ENCODE results near the gene ABR. TPM values are rescaled to one million over a fixed set of nuclear protein-coding genes. Genes with fewer than 3 reads are reported as not detected.
"Not testable (repeated sequence)": the region's sequence is repeated elsewhere in the genome, so short reads cannot be mapped to it uniquely, and the experiment has no call there.

The ABR gene
- total RNA-seq, 1 donor from 2014 or later, result 70.9 TPM

DNA sequence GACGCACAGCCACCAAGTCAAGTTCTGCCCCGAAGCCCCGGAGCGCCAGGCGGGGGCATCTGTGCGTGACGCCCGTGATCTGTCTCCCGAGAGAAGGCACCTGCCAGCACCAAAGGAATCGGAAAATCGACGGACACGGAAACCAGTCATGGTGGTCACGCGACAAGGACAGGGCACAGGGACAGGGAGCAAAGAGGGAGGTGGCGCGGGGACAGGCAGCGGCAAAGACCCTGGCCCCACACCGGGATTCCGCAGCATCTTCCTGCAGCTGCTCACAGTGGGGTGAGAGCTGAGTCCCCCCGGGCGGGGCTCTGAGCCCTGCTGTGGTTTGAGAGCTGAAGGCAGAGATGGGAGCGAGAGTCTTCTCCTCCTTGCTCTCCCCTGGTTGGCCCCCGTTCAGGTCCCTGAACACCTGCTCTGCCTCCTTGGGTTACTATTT, 56.4 kb downstream of the ABR start:
- Mint-ChIP-seq H3K4me1 (ENCODE audit: low read depth, unreplicated experiment) (peaks cover 5% of the 10 kb centered on the region), H3K27me3 (ENCODE audit: low read depth, unreplicated experiment) (peaks cover 2% of the 10 kb centered on the region), H3K27ac (ENCODE audit: unreplicated experiment) (no peak overlapping the region), H3K36me3 (ENCODE audit: low read depth, unreplicated experiment) (peaks cover 9% of the 10 kb centered on the region), H3K4me3 (ENCODE audit: unreplicated experiment) (no peak overlapping the region), H3K9me3 (ENCODE audit: unreplicated experiment) (no peaks in the 10 kb centered on the region)
- H3K4me1 ChIP-seq (ENCODE audit: insufficient read depth, low read length), result peaks cover 16% of the 10 kb centered on the region
- FAIRE-seq (no peak), DNase-seq (ENCODE audit: low read depth) (no peak)
- no peaks in the 10 kb centered on the region for H3K9me3 ChIP-seq (ENCODE audit: insufficient read depth, low read depth, low read length)
- H3K9ac ChIP-seq (ENCODE audit: low read length), result no peak overlapping the region
- no peaks in the 10 kb centered on the region for H3K27me3 ChIP-seq (ENCODE audit: insufficient read depth, low read length)
- H3K79me2 ChIP-seq (ENCODE audit: insufficient read depth, low read length), result no peaks in the 10 kb centered on the region
- H3K27ac ChIP-seq (ENCODE audit: low read depth, low read length), result no peak overlapping the region
- TF ChIP-seq, protein P1, sequence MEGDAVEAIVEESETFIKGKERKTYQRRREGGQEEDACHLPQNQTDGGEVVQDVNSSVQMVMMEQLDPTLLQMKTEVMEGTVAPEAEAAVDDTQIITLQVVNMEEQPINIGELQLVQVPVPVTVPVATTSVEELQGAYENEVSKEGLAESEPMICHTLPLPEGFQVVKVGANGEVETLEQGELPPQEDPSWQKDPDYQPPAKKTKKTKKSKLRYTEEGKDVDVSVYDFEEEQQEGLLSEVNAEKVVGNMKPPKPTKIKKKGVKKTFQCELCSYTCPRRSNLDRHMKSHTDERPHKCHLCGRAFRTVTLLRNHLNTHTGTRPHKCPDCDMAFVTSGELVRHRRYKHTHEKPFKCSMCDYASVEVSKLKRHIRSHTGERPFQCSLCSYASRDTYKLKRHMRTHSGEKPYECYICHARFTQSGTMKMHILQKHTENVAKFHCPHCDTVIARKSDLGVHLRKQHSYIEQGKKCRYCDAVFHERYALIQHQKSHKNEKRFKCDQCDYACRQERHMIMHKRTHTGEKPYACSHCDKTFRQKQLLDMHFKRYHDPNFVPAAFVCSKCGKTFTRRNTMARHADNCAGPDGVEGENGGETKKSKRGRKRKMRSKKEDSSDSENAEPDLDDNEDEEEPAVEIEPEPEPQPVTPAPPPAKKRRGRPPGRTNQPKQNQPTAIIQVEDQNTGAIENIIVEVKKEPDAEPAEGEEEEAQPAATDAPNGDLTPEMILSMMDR (IDR thresholded peaks at IDR 0.05; ENCODE audit: insufficient read depth, low read depth, low read length), result no peak
- TF ChIP-seq EZH2 (IDR thresholded peaks at IDR 0.05; ENCODE audit: insufficient read depth, low read length), result no peak
- H3K4me3 ChIP-seq (ENCODE audit: insufficient read depth, low read depth, low read length), result no peak overlapping the region
- H4K20me1 ChIP-seq (ENCODE audit: insufficient read depth, low read length), result peaks cover 22% of the 10 kb centered on the region
- peak overlapping the region; percentile 5 for H3K4me2 ChIP-seq (ENCODE audit: low read length)
- H2AFZ ChIP-seq (ENCODE audit: low read depth, low read length), result no peak overlapping the region
- H3K36me3 ChIP-seq (ENCODE audit: insufficient read depth, low read length), result no peaks in the 10 kb centered on the region

DNA sequence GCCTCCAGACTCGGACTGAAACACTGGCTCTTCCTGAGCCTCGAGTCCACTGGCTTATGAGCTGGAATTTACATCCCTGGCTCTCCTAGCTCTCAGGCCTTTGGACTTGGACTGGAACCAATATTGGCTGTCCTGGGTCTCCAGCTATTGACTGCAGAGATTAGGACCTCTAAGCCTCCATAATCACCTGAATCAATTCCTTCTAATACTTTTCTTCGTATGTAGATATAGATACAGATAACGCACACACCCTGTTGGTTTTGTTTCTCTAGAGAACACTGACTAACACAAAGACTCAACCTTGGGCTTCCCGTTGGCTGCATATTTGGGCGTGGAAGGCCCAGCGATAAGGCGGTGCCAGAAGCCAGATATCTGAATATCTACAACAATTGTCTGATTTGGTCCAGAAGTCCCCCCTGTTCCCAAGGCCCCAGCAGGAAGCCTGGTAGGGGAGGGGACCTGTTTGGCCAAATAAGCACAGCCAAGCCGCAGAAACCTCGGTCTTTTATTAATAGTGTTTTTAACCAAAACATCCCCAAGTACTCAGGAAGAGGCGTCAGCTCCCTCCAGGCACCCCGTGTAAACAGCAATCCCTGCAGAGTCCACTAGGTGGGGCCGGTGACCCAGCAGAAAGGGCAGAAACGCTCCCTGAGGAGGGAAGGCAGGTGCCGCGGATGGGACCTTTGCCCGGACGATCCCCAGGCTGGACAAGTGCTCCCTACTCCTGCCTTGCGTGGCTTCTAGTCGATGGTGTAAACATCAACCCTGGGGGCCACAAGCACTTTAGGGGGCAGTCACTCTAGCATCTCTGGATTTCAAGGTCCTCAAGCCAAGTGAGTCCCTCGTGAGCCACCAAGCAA, 57.0 kb downstream of the ABR start:
- Mint-ChIP-seq H3K27me3 (ENCODE audit: low read depth, unreplicated experiment) (peaks cover 2% of the 10 kb centered on the region), H3K27ac (ENCODE audit: unreplicated experiment) (no peak overlapping the region), H3K9me3 (ENCODE audit: unreplicated experiment) (no peaks in the 10 kb centered on the region), H3K4me3 (ENCODE audit: unreplicated experiment) (no peak overlapping the region), H3K4me1 (ENCODE audit: low read depth, unreplicated experiment) (peaks cover 5% of the 10 kb centered on the region), H3K36me3 (ENCODE audit: low read depth, unreplicated experiment) (peaks cover 8% of the 10 kb centered on the region)
- Histone ChIP-seq H3K27me3 (ENCODE audit: insufficient read depth, low read length) (no peaks in the 10 kb centered on the region), H3K4me1 (ENCODE audit: insufficient read depth, low read length) (peaks cover 16% of the 10 kb centered on the region), H4K20me1 (ENCODE audit: insufficient read depth, low read length) (peaks cover 22% of the 10 kb centered on the region), H3K36me3 (ENCODE audit: insufficient read depth, low read length) (no peaks in the 10 kb centered on the region), H3K4me3 (ENCODE audit: insufficient read depth, low read depth, low read length) (no peak overlapping the region), H2AFZ (ENCODE audit: low read depth, low read length) (no peak overlapping the region), H3K27ac (ENCODE audit: low read depth, low read length) (no peak overlapping the region), H3K4me2 (ENCODE audit: low read length) (peak overlapping the region; percentile 5), H3K9me3 (ENCODE audit: insufficient read depth, low read depth, low read length) (no peaks in the 10 kb centered on the region), H3K9ac (ENCODE audit: low read length) (no peak overlapping the region), H3K79me2 (ENCODE audit: insufficient read depth, low read length) (no peaks in the 10 kb centered on the region)
- DNase-seq (ENCODE audit: low read depth), result peak; percentile 36
- TF ChIP-seq EZH2 (IDR thresholded peaks at IDR 0.05; ENCODE audit: insufficient read depth, low read length), result no peak
- TF ChIP-seq, protein P1 (IDR thresholded peaks at IDR 0.05; ENCODE audit: insufficient read depth, low read depth, low read length), result peak; percentile 78
- no peak for FAIRE-seq

DNA sequence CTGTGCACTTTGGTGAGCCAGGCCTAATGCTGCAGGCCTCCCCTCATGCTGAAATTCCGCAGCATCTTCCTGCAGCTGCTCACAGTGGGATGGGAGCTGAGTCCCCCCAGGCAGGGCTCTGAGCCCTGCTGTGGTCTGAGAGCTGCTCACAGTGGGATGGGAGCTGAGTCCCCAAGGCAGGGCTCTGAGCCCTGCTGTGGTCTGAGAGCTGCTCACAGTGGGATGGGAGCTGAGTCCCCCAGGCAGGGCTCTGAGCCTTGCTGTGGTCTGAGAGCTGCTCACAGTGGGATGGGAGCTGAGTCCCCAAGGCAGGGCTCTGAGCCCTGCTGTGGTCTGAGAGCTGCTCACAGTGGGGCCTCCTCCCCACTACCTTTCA, 58.4 kb downstream of the ABR start:
- H3K9me3 Mint-ChIP-seq (ENCODE audit: unreplicated experiment); H3K36me3 Mint-ChIP-seq (ENCODE audit: low read depth, unreplicated experiment); H3K36me3 ChIP-seq (ENCODE audit: insufficient read depth, low read length); H3K9me3 ChIP-seq (ENCODE audit: insufficient read depth, low read depth, low read length); H3K4me1 Mint-ChIP-seq (ENCODE audit: low read depth, unreplicated experiment); H2AFZ ChIP-seq (ENCODE audit: low read depth, low read length); H3K4me3 Mint-ChIP-seq (ENCODE audit: unreplicated experiment); DNase-seq (ENCODE audit: low read depth); H3K9ac ChIP-seq (ENCODE audit: low read length); H3K4me2 ChIP-seq (ENCODE audit: low read length); H3K27ac ChIP-seq (ENCODE audit: low read depth, low read length); H3K27me3 ChIP-seq (ENCODE audit: insufficient read depth, low read length); H3K79me2 ChIP-seq (ENCODE audit: insufficient read depth, low read length); H3K27ac Mint-ChIP-seq (ENCODE audit: unreplicated experiment); H3K4me3 ChIP-seq (ENCODE audit: insufficient read depth, low read depth, low read length); FAIRE-seq; H3K27me3 Mint-ChIP-seq (ENCODE audit: low read depth, unreplicated experiment): not testable (repeated sequence)
- Histone ChIP-seq H3K4me1 (ENCODE audit: insufficient read depth, low read length) (peaks cover 16% of the 10 kb centered on the region), H4K20me1 (ENCODE audit: insufficient read depth, low read length) (peaks cover 22% of the 10 kb centered on the region)

Data from astrocyte (in vitro differentiated cells and primary cell).